ENCODE results near the gene LRCH4.
A peak's percentile ranks its signal among the peaks of the same experiment; 100 is the strongest.

DNA sequence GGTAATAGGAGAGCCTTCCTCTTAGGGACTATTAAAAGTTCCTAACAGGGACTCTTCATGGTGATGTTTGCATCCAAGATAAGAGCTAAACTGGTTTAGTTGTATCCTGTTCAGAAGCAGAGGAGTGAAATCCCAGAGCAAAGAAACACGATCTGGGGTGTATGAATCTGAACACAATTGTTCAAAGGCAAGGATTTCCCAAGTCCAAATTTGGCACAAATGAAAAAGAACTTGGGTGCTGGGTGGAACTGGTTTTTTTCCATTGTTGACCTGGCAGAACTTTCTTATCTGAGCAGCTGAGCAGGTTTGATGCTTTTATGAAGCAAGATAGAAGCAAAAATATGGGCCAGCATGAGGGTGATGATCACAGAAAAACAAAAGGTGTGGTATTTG, 41.0 kb downstream of the LRCH4 start:
- TF ChIP-seq EP300 (IDR thresholded peaks at IDR 0.05) (no peak), POLR2A (IDR thresholded peaks at IDR 0.05) (no peak), POLR2AphosphoS5 (IDR thresholded peaks at IDR 0.05) (peak; percentile 2)
- TF ChIP-seq, protein P1, sequence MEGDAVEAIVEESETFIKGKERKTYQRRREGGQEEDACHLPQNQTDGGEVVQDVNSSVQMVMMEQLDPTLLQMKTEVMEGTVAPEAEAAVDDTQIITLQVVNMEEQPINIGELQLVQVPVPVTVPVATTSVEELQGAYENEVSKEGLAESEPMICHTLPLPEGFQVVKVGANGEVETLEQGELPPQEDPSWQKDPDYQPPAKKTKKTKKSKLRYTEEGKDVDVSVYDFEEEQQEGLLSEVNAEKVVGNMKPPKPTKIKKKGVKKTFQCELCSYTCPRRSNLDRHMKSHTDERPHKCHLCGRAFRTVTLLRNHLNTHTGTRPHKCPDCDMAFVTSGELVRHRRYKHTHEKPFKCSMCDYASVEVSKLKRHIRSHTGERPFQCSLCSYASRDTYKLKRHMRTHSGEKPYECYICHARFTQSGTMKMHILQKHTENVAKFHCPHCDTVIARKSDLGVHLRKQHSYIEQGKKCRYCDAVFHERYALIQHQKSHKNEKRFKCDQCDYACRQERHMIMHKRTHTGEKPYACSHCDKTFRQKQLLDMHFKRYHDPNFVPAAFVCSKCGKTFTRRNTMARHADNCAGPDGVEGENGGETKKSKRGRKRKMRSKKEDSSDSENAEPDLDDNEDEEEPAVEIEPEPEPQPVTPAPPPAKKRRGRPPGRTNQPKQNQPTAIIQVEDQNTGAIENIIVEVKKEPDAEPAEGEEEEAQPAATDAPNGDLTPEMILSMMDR (IDR thresholded peaks at IDR 0.05), result no peak
